ENCODE measurements around the gene FRMD4A.

DNA sequence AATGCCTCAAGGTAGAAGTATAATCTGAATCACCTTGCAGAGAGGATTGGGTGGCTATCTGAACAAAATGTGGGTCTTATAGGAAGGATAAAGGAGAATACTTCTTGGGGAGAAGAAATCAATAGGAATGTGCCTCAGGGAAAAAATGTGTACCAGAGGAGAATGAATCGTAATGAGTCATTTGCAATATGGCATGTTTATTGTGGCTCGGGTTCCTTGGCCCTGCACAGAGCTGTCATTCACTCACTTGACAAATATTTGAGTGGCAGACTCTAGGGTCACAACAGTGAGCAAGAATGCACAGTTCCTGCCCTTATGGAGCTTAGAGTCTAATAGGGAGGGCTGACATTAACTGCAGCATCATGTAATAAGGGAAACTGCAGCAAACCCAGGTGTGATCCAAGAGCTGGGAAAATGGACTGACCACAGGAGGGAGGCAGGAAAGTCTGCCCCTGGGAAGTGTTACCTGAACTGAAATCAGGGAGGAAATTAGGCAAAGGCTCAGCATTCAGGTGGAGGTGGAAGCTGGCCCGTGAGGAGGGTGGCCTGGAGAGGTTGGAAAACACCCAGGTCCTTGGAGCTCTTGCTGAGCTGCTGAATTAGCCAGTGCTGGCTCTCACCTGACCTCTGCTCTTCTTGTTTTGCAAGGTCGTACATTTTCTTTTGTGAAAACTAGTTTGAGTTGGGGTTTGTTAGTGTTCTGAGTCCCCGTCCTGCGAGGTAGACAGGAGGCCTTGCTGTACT is 203.9 kb downstream of the FRMD4A start:
- no peak for TF ChIP-seq CEBPB (IDR thresholded peaks at IDR 0.05)
- TF ChIP-seq, protein P1, sequence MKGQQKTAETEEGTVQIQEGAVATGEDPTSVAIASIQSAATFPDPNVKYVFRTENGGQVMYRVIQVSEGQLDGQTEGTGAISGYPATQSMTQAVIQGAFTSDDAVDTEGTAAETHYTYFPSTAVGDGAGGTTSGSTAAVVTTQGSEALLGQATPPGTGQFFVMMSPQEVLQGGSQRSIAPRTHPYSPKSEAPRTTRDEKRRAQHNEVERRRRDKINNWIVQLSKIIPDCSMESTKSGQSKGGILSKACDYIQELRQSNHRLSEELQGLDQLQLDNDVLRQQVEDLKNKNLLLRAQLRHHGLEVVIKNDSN (IDR thresholded peaks at IDR 0.05) = no peak
- TF ChIP-seq, protein P2, sequence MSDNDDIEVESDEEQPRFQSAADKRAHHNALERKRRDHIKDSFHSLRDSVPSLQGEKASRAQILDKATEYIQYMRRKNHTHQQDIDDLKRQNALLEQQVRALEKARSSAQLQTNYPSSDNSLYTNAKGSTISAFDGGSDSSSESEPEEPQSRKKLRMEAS (IDR thresholded peaks at IDR 0.05) = no peak
- no peak for TF ChIP-seq EGR1 (IDR thresholded peaks at IDR 0.05)
- TF ChIP-seq EP300 (IDR thresholded peaks at IDR 0.05; ENCODE audit: borderline replicate concordance) = no peak

All from Ishikawa (cell line).